ENCODE results near the gene SPATA22. TPM values are rescaled to one million over a fixed set of nuclear protein-coding genes. Genes with fewer than 3 reads are reported as not detected.

The SPATA22 gene
- total and polyA plus RNA-seq, 9 of the 15 experiments (the other 6 are each of a cell fraction or from before 2014, with no cell fraction given) = 0.17 to 0.77 (median 0.44) TPM

DNA sequence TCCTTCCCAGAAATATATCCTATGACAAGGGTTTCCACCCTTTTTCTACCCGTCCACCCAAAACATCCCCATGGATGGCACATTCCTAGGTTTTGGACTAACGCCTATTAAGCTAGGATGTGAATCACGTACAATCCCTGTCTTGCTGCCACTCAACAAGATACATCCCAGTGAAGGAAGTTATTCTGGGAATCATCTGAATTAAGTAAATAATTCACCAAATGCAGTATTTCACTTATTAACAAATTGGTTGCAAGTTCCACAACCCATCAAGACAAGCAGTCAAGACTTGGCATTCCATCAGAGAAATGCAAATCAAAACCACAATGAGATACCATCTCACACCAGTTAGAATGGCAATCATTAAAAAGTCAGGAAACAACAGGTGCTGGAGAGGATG is 36.2 kb upstream of the SPATA22 start (continued):
- TF ChIP-seq RCOR1 (IDR thresholded peaks at IDR 0.05; ENCODE audit: borderline replicate concordance in 1 of 2, low read depth in 2 of 2, low read length in 2 of 2) = no peak
- no peak for TF ChIP-seq LCOR (CRISPR knock-in tag; IDR thresholded peaks at IDR 0.05)
- no peak for TF ChIP-seq KDM2B (CRISPR knock-in tag; IDR thresholded peaks at IDR 0.05)

DNA sequence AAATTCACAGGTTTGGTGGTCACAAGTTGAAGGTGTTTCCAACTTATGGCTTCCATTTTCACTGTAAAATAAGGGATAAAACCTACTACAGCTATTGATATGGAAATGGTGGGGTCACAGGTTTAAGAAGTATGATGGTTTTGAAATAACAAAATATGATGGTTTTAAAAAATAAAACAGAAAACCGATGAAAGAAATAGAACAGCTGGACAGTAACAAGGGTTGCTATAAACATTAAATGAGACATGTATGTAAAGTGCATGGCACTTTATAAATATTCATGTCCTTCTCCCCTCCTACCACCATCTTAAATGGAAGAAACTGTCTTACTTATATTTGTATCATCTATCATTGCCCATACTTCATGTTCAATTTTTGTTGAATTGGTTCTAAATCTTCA is 35.5 kb upstream of the SPATA22 start:
- H3K27ac ChIP-seq (ENCODE audit: extremely low read depth, low read depth, low read length) = no peak overlapping the region
- ChIA-PET POLR2A (interaction anchor here (1.1 kb wide), 1 partner anchor 11 kb away, joined by 3 read pairs; no protein-coding TSS in a partner anchor), CTCF (ENCODE audit: low intra/inter-chr PET ratio) (no interaction called here)
- H2AFZ ChIP-seq (ENCODE audit: low read depth, low read length) = no peak overlapping the region
- no peak for ATAC-seq
- no peak for FAIRE-seq
- no peaks in the 10 kb centered on the region for H4K20me1 ChIP-seq (replicated peaks; ENCODE audit: control insufficient read depth, insufficient read depth, low read length)
- no peaks in the 10 kb centered on the region for H3K9me1 ChIP-seq (ENCODE audit: control insufficient read depth, insufficient read depth, low read length)
- TF ChIP-seq, protein P1, sequence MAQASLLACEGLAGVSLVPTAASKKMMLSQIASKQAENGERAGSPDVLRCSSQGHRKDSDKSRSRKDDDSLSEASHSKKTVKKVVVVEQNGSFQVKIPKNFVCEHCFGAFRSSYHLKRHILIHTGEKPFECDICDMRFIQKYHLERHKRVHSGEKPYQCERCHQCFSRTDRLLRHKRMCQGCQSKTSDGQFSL (CRISPR knock-in tag; IDR thresholded peaks at IDR 0.05) = no peak
- TF ChIP-seq, protein P1 (tag; IDR thresholded peaks at IDR 0.05) = no peak
- H3K9me3 ChIP-seq (replicated peaks; ENCODE audit: control insufficient read depth, insufficient read depth, low read depth, low read length) = no peaks in the 10 kb centered on the region
- H3K4me1 ChIP-seq (replicated peaks in 1 of 2; ENCODE audit: control insufficient read depth in 2 of 2, insufficient read depth in 2 of 2, low read length in 2 of 2) = no peaks in the 10 kb centered on the region
- intact Hi-C loops (cut with micrococcal nuclease) = no loop called here
- in situ Hi-C loops (cut with MboI) = no loop called here
- peaks cover 0 to 13% of the 10 kb centered on the region in 2 experiments; a peak in 1 of 5 replicates for H3K27me3 ChIP-seq (ENCODE audit: control insufficient read depth in 2 of 2, insufficient read depth in 2 of 2, low read length in 2 of 2)
- WGBS (ENCODE audit: insufficient coverage, low coverage, missing lambda C conversion rate) = 0% methylated on average over 1 of the region's 1 CpG
- H3K36me3 ChIP-seq (ENCODE audit: control insufficient read depth, insufficient read depth, low read length) = no peaks in the 10 kb centered on the region
- no peak overlapping the region for H3K9ac ChIP-seq (ENCODE audit: insufficient read depth in 1 of 2, low read depth in 2 of 2, low read length in 2 of 2)
- H3K4me3 ChIP-seq = no peak overlapping the region
- BruUV-seq (replicated peaks) = no TSS peak
- no peak overlapping the region for H3K4me2 ChIP-seq (ENCODE audit: insufficient read depth, low read length)
- no peak for DNase-seq (ENCODE audit: extremely low read depth in 1 of 4, low spot score in 3 of 4)
- H3K79me2 ChIP-seq (ENCODE audit: control insufficient read depth, insufficient read depth, low read length) = no peaks in the 10 kb centered on the region
